Adrenal gland (tissue), 12 donors: ENCODE data around the gene RGS6. TPM values are rescaled to one million over a fixed set of nuclear protein-coding genes. Genes with fewer than 3 reads are reported as not detected.

ENCODE experiments used
- DNase-seq, 7 donors: peaks; one replicate each; pipeline ENCODE4 v3.0.0-alpha.2; 2019 to 2020
- H3K27ac ChIP-seq, 5 donors: fragments of 200-600 bp; sonication (generic) in 4 of 5; 1 replicate in 3 of 5; 2 replicates in 2 of 5; pipeline versions ENCODE4 v1.5.1 to v1.8.0; 2016 to 2020; ENCODE audit warnings: mild to moderate bottlenecking in 1 of 5
- H3K27me3 ChIP-seq: fragments of 200-600 bp; 2 replicates; pipeline ENCODE4 v1.8.0; 2021
- H3K36me3 ChIP-seq, 2 donors: fragments of 200-600 bp; replicated peaks in 1 of 2; 1 replicate in 1 of 2; 2 replicates in 1 of 2; pipeline versions ENCODE4 v1.5.1 to v1.8.0; 2018 to 2022
- H3K4me1 ChIP-seq, 2 donors: fragments of 200-600 bp; replicated peaks in 1 of 2; 1 replicate in 1 of 2; 2 replicates in 1 of 2; pipeline versions ENCODE4 v1.5.1 to v1.8.0; 2018 to 2021
- H3K4me3 ChIP-seq, 4 donors: fragments of 200-600 bp; sonication (generic) in 3 of 4; one replicate each; pipeline ENCODE4 v1.5.1; 2016 to 2018
- H3K9me3 ChIP-seq, 3 donors: fragments of 200-600 bp; sonication (generic) in 1 of 3; replicated peaks in 1 of 3; 1 replicate in 2 of 3; 2 replicates in 1 of 3; pipeline versions ENCODE4 v1.5.1 to v1.8.0; 2016 to 2021
- POLR2A ChIP-seq, 2 donors: fragments of 450-650 bp; IDR thresholded peaks; one replicate each; pipeline ENCODE4 v1.6.1; 2017; ENCODE audit warnings: antibody characterized with exemption in 2 of 2, mild to moderate bottlenecking in 2 of 2, moderate library complexity in 1 of 2
- WGBS, 4 donors: extraction: QIAGEN DNeasy Blood & Tissue Kit in 2 of 4; methylation state at CpG; one replicate each; pipeline versions ENCODE4 v1.1.5 to v1.1.7; 2013 to 2017; 5-methylcytosine and 5-hydroxymethylcytosine counted together
- intact Hi-C, 2 donors: fragments of 100-400 bp; cut with DNase I; formaldehyde crosslinking; loops; one replicate each; pipeline versions ENCODE4 v1.14.1 to v1.15.0; 2022 to 2023
- polyA plus RNA-seq, 3 donors: library from polyadenylated mRNA; stranded (reverse); fragments of 200-250 nt in 2 of 3; fragments of 350-450 nt in 1 of 3; fragmentation: Illumina TruSeq in 1 of 3; extraction: RNeasy Lipid Tissue Mini Kit (QIAGEN cat#74804) in 1 of 3; gene quantifications; one replicate each; pipeline ENCODE4 v1.2.3, GENCODE V29; 2013 to 2014
- total RNA-seq, 9 donors: library from RNA; depleted of rRNA in 4 of 9; stranded (reverse); fragments of >200 nt in 4 of 9; fragments of 120-200 nt in 1 of 9; fragmentation: NEBNext Ultra II Directional in 1 of 9; extraction: Animal tissue kit (Norgen Biotek cat#: 25700) in 1 of 9; gene quantifications; one replicate each; pipeline versions ENCODE4 v1.1.0 to v1.2.4, GENCODE V29; 2013 to 2023
- TF ChIP-seq, protein P1 (sequence below), 6 experiments: fragments of 450-650 bp in 4 of 6; fragments of 200-600 bp in 2 of 6; sonication (generic) in 1 of 6; IDR thresholded peaks; 1 replicate in 5 of 6; 2 replicates in 1 of 6; pipeline versions ENCODE4 v1.5.1 to v1.8.0; 2016 to 2021; ENCODE audit warnings: antibody characterized with exemption in 6 of 6, mild to moderate bottlenecking in 2 of 6, moderate library complexity in 1 of 6
- donor health status: healthy with polysubstance abuse.
- donor health status: Bipolar disorder and iron deficiency.
- donor health status: DM: yes; HTN: yes; CAD: no.
- donor health status: DM: no; HTN: no; CAD: no.
- donor health status: DM: no; HTN: no; CAD: no.
- donor health status: DM: yes; HTN: yes; CAD: no.

The RGS6 gene
- total and polyA plus RNA-seq, 12 donors: 0.06 to 4.3 (median 0.41) TPM; not detected in 1

DNA sequence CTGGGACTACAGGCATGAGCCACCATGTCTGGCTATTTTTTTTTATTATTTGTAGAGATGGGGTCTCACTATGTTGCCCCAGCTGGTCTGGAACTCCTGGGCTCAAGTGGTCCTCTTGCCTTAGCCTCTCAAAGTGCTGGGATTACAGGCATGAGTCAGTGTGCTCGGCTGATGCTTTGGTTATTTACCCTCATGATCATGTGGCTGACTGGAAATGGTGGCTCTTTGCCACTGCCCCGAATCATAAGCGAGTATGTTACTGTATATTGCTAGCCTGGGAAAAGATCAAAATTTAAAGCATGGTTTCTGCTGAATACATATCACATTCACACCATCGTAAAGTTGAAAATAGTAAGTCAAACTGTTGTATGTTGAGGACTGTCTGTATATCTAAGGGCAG lies 101.1 kb downstream of the RGS6 start:
- Histone ChIP-seq H3K4me3 (no peak overlapping the region), H3K27me3 (no peaks in the 10 kb centered on the region), H3K36me3 (no peaks in the 10 kb centered on the region), H3K27ac (no peak overlapping the region), H3K4me1 (no peaks in the 10 kb centered on the region), H3K9me3 (peaks cover 0 to 4% (median 0%) of the 10 kb centered on the region in 3 donors)
- WGBS, 4 donors: 71 to 82% (median 74%) methylated on average over 4 of the region's 4 CpGs
- no peak for DNase-seq
- intact Hi-C loops: no loop called here
- TF ChIP-seq, protein P1, sequence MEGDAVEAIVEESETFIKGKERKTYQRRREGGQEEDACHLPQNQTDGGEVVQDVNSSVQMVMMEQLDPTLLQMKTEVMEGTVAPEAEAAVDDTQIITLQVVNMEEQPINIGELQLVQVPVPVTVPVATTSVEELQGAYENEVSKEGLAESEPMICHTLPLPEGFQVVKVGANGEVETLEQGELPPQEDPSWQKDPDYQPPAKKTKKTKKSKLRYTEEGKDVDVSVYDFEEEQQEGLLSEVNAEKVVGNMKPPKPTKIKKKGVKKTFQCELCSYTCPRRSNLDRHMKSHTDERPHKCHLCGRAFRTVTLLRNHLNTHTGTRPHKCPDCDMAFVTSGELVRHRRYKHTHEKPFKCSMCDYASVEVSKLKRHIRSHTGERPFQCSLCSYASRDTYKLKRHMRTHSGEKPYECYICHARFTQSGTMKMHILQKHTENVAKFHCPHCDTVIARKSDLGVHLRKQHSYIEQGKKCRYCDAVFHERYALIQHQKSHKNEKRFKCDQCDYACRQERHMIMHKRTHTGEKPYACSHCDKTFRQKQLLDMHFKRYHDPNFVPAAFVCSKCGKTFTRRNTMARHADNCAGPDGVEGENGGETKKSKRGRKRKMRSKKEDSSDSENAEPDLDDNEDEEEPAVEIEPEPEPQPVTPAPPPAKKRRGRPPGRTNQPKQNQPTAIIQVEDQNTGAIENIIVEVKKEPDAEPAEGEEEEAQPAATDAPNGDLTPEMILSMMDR (IDR thresholded peaks at IDR 0.05): no peak
- TF ChIP-seq POLR2A (IDR thresholded peaks at IDR 0.05): no peak

DNA sequence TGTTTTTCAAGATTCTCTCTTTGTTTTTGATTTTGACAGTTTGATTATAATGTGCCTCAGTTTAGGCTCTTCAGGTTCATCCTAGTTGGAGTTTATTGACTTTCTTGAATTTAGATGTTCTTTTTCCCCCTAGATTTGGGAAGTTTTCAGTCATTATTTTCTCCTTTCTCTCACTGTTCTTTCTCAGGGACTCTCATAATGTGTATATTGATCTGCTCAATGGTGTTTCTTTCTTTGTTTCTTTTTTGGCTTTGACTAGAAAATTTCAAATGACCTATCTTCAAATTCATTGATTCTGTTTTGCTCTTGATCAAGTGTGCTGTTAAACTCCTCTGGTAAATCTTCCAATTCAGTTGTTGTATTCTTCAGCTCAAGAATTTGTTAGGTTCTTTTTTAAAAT lies 108.3 kb downstream of the RGS6 start:
- intact Hi-C loops: no loop called here
- no peaks in the 10 kb centered on the region for H3K4me1 ChIP-seq
- TF ChIP-seq POLR2A (IDR thresholded peaks at IDR 0.05): no peak
- TF ChIP-seq, protein P1 (IDR thresholded peaks at IDR 0.05): no peak
- no peak overlapping the region for H3K27ac ChIP-seq
- H3K36me3 ChIP-seq: no peaks in the 10 kb centered on the region
- DNase-seq: no peak
- H3K4me3 ChIP-seq: no peak overlapping the region
- H3K27me3 ChIP-seq: no peaks in the 10 kb centered on the region
- H3K9me3 ChIP-seq: peaks cover 0 to 7% (median 0%) of the 10 kb centered on the region in 3 donors

DNA sequence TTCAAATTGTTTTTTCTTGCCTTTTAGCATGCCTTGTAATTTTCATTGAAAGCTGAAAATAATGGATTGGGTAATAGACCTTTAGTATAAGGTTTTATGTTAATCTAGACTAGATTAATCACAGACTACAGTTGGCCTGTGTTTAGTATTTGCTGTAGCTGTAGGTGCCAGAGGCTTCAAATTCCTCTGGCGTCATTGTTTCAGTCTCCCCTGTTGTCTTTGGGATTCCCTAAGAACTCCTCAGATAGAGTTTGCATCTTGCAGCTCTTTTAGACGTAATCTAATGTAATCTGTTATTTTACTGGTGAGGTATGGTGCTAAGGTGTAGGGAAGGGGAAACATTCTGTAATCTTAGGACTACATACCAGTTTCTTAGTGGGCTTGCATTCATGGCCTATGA lies 113.0 kb downstream of the RGS6 start:
- 74 to 95% (median 86%) methylated on average over 2 of the region's 2 CpGs for WGBS, 4 donors
- TF ChIP-seq POLR2A (IDR thresholded peaks at IDR 0.05): no peak
- TF ChIP-seq, protein P1 (IDR thresholded peaks at IDR 0.05): no peak
- H3K27me3 ChIP-seq: no peaks in the 10 kb centered on the region

GRCh38 chr14:72045885-72046284 lies 113.7 kb downstream of the RGS6 start:
- intact Hi-C loops: no loop called here
- DNase-seq: no peak
- WGBS, 4 donors: 82 to 86% (median 85%) methylated on average over 7 of the region's 7 CpGs

More for the DNA sequence above, 113.0 kb downstream of the RGS6 start:
- H3K36me3 ChIP-seq: no peaks in the 10 kb centered on the region
- H3K4me3 ChIP-seq: no peak overlapping the region
- H3K27ac ChIP-seq: no peak overlapping the region
- peaks cover 0 to 7% (median 0%) of the 10 kb centered on the region in 3 donors for H3K9me3 ChIP-seq
- intact Hi-C loops: no loop called here
- no peak for DNase-seq
- H3K4me1 ChIP-seq: no peaks in the 10 kb centered on the region

More at GRCh38 chr14:72045885-72046284, 113.7 kb downstream of the RGS6 start:
- no peak overlapping the region for H3K27ac ChIP-seq
- H3K9me3 ChIP-seq: peaks cover 0 to 5% (median 0%) of the 10 kb centered on the region in 3 donors
- H3K36me3 ChIP-seq: no peaks in the 10 kb centered on the region
- H3K4me1 ChIP-seq: no peaks in the 10 kb centered on the region
- H3K27me3 ChIP-seq: peaks cover 4% of the 10 kb centered on the region
- H3K4me3 ChIP-seq: no peak overlapping the region
- TF ChIP-seq, protein P1 (IDR thresholded peaks at IDR 0.05): no peak
- no peak for TF ChIP-seq POLR2A (IDR thresholded peaks at IDR 0.05)
